HG02885 (cell line): ENCODE results near the gene GABRA4.
A peak's percentile ranks its signal among the peaks of the same experiment; 100 is the strongest.

Source experiments
- ATAC-seq: cut with Tn5 transposase; IDR thresholded peaks from one replicate; pipeline ENCODE4 v1.9.1; 2021; ENCODE audit warnings: mild to moderate bottlenecking; ENCODE audit not compliant: unreplicated experiment, poor library complexity

GABRA4 gene

GRCh38 chr4:46980851-46981250, 12.5 kb downstream of the GABRA4 start:
- ATAC-seq = no peak

- ATAC-seq = no peak
These were observed 13.7 kb downstream of the GABRA4 start for GRCh38 chr4:46979726-46980125.

GRCh38 chr4:46979283-46979682, 14.1 kb downstream of the GABRA4 start:
- no peak for ATAC-seq

GRCh38 chr4:46977245-46977644, 16.1 kb downstream of the GABRA4 start:
- ATAC-seq = no peak

GRCh38 chr4:46975812-46976553, 17.4 kb downstream of the GABRA4 start:
- peak; percentile 67 for ATAC-seq

- ATAC-seq = peak; percentile 32
These were observed 18.4 kb downstream of the GABRA4 start for GRCh38 chr4:46974891-46975543.

- ATAC-seq = no peak
These were observed 24.5 kb downstream of the GABRA4 start for GRCh38 chr4:46968847-46969246.

GRCh38 chr4:46967631-46968030, 25.8 kb downstream of the GABRA4 start:
- ATAC-seq = no peak

GRCh38 chr4:46958742-46959488, 34.5 kb downstream of the GABRA4 start:
- ATAC-seq = no peak

GRCh38 chr4:46956451-46956850, 36.9 kb downstream of the GABRA4 start:
- no peak for ATAC-seq

- no peak for ATAC-seq
These were observed 37.8 kb downstream of the GABRA4 start for GRCh38 chr4:46955601-46956000.

- ATAC-seq = no peak
These were observed 38.7 kb downstream of the GABRA4 start for GRCh38 chr4:46954643-46955042.

- no peak for ATAC-seq
These were observed 39.8 kb downstream of the GABRA4 start for GRCh38 chr4:46953564-46953963.

GRCh38 chr4:46952451-46952850, 40.9 kb downstream of the GABRA4 start:
- ATAC-seq = no peak

GRCh38 chr4:46950826-46951225, 42.6 kb downstream of the GABRA4 start:
- no peak for ATAC-seq

- no peak for ATAC-seq
These were observed 43.6 kb downstream of the GABRA4 start for GRCh38 chr4:46949822-46950221.

GRCh38 chr4:46947541-46947940, 45.8 kb downstream of the GABRA4 start:
- no peak for ATAC-seq

- ATAC-seq = no peak
These were observed 46.4 kb downstream of the GABRA4 start for GRCh38 chr4:46946919-46947536.

- ATAC-seq = no peak
These were observed 48.3 kb downstream of the GABRA4 start for GRCh38 chr4:46945062-46945461.

- no peak for ATAC-seq
These were observed 49.0 kb downstream of the GABRA4 start for GRCh38 chr4:46944345-46944744.

GRCh38 chr4:46937493-46937892, 55.9 kb downstream of the GABRA4 start:
- ATAC-seq = no peak
